IMR-90 (cell line): ENCODE results near the gene ALDH1A1. TPM values are rescaled to one million over a fixed set of nuclear protein-coding genes. Genes with fewer than 3 reads are reported as not detected.

Source experiments
- ATAC-seq: fragments of 200-7000 bp; cut with Tn5 transposase; 2 replicates; pipeline ENCODE4 v1.9.1; 2020; ENCODE audit warnings: low read depth, mild to moderate bottlenecking, moderate library complexity
- BruUV-seq: library from RNA; stranded (reverse); fragments of 400-500 nt; replicated peaks from 2 replicates; lab custom pipeline; 2021; lab: Mats Ljungman, UMichigan
- CTCF ChIA-PET: fragments of 300-600 bp; formaldehyde crosslinking; extraction: SDS; loops from one replicate; lab custom pipeline; 2021; ENCODE audit warnings: antibody characterized with exemption; lab: Yijun Ruan, JAX
- POLR2A ChIA-PET: fragments of 300-600 bp; sonication (Branson Sonifier 250); formaldehyde crosslinking; loops from one replicate; lab custom pipeline; 2022; ENCODE audit warnings: antibody characterized with exemption; ENCODE audit not compliant: unreplicated experiment; lab: Charles Lee
- DNase-seq: peaks from one replicate; pipeline ENCODE4 v3.0.0; 2013
- H2AFZ ChIP-seq: replicated peaks from 2 replicates; pipeline ENCODE3; 2013; ENCODE audit warnings: low read length, mild to moderate bottlenecking; ENCODE audit not compliant: poor library complexity
- H2AK5ac ChIP-seq: 2 replicates; pipeline ENCODE4 v1.6.1; 2013; ENCODE audit warnings: low read depth, low read length, inconsistent platforms
- H2AK9ac ChIP-seq: replicated peaks from 2 replicates; pipeline ENCODE3; 2013; ENCODE audit warnings: mild to moderate bottlenecking, low read depth, low read length, moderate library complexity; ENCODE audit not compliant: poor library complexity
- H2BK120ac ChIP-seq: 2 replicates; pipeline ENCODE4 v1.6.1; 2013; ENCODE audit warnings: low read depth, low read length, inconsistent platforms
- H2BK15ac ChIP-seq: 3 replicates; pipeline ENCODE4 v1.6.1; 2013; ENCODE audit warnings: low read depth, low read length, inconsistent platforms
- H2BK20ac ChIP-seq: 2 replicates; pipeline ENCODE4 v1.6.1; 2013; ENCODE audit warnings: low read depth, mild to moderate bottlenecking, inconsistent platforms, low read length, moderate library complexity
- H2BK5ac ChIP-seq: 2 replicates; pipeline ENCODE4 v1.6.1; 2013; ENCODE audit warnings: mild to moderate bottlenecking, low read depth, low read length, inconsistent platforms; ENCODE audit not compliant: poor library complexity, severe bottlenecking
- H3K14ac ChIP-seq: replicated peaks from 2 replicates; pipeline ENCODE4 v1.6.1; 2013; ENCODE audit warnings: low read depth, low read length, inconsistent platforms
- H3K18ac ChIP-seq: 2 replicates; pipeline ENCODE4 v1.6.1; 2013; ENCODE audit warnings: low read depth, low read length, control low read depth
- H3K23ac ChIP-seq: 2 replicates; pipeline ENCODE4 v1.6.1; 2013; ENCODE audit warnings: low read depth, low read length, inconsistent platforms
- H3K27ac ChIP-seq: 2 replicates; pipeline ENCODE4 v1.5.1; 2013; ENCODE audit warnings: mild to moderate bottlenecking, control low read depth, low read length; ENCODE audit not compliant: insufficient read depth
- H3K27me3 ChIP-seq: 2 replicates; pipeline ENCODE4 v1.6.1; 2013; ENCODE audit warnings: low read length; ENCODE audit not compliant: control insufficient read depth, insufficient read depth
- H3K36me3 ChIP-seq: 2 replicates; pipeline ENCODE4 v1.6.1; 2013; ENCODE audit warnings: low read length, mixed read lengths; ENCODE audit not compliant: control insufficient read depth, insufficient read depth
- H3K4ac ChIP-seq: 2 replicates; pipeline ENCODE4 v1.6.1; 2013; ENCODE audit warnings: low read depth, low read length, inconsistent platforms
- H3K4me1 ChIP-seq: 2 replicates; pipeline ENCODE4 v1.6.1; 2013; ENCODE audit warnings: low read length, mixed read lengths; ENCODE audit not compliant: control insufficient read depth, insufficient read depth
- H3K4me2 ChIP-seq: 2 replicates; pipeline ENCODE4 v1.6.1; 2013; ENCODE audit warnings: low read depth, mild to moderate bottlenecking, control low read depth, low read length, moderate library complexity
- H3K4me3 ChIP-seq: 2 replicates; pipeline ENCODE4 v1.5.1; 2013; ENCODE audit warnings: low read depth, mild to moderate bottlenecking, control low read depth, low read length, moderate library complexity; ENCODE audit not compliant: insufficient read depth
- H3K56ac ChIP-seq: 2 replicates; pipeline ENCODE4 v1.6.1; 2013; ENCODE audit warnings: low read length, inconsistent platforms; ENCODE audit not compliant: insufficient read depth; ENCODE audit errors: extremely low read depth
- H3K79me1 ChIP-seq, 2 experiments: 2 replicates each; pipeline ENCODE4 v1.6.1; 2013; ENCODE audit warnings: low read length in 2 of 2, inconsistent platforms in 1 of 2, low read depth in 1 of 2
- H3K9ac ChIP-seq: 2 replicates; pipeline ENCODE4 v1.6.1; 2013; ENCODE audit warnings: low read depth, low read length, control low read depth
- H3K9me1 ChIP-seq: 2 replicates; pipeline ENCODE4 v1.6.1; 2013; ENCODE audit warnings: low read length, inconsistent platforms; ENCODE audit not compliant: insufficient read depth
- H3K9me3 ChIP-seq: 2 replicates; pipeline ENCODE4 v1.6.1; 2013; ENCODE audit warnings: low read length; ENCODE audit not compliant: control insufficient read depth, insufficient read depth
- H4K20me1 ChIP-seq: 2 replicates; pipeline ENCODE4 v1.6.1; 2013; ENCODE audit warnings: low read length, inconsistent platforms; ENCODE audit not compliant: insufficient read depth
- H4K5ac ChIP-seq: 2 replicates; pipeline ENCODE4 v1.6.1; 2013; ENCODE audit warnings: mild to moderate bottlenecking, low read depth, low read length, control low read depth
- H4K8ac ChIP-seq, 2 experiments: 2 replicates each; pipeline ENCODE4 v1.6.1; 2013; ENCODE audit warnings: low read depth in 2 of 2, low read length in 2 of 2, control low read depth in 1 of 2, inconsistent platforms in 1 of 2
- H4K91ac ChIP-seq: 2 replicates; pipeline ENCODE4 v1.6.1; 2013; ENCODE audit warnings: low read depth, low read length, inconsistent platforms; ENCODE audit not compliant: insufficient read depth
- CHD1 ChIP-seq: IDR thresholded peaks from 2 replicates; pipeline ENCODE4 v1.6.1; 2012; ENCODE audit warnings: low read depth, low read length, improper control_type of control experiment
- ELK1 ChIP-seq: fragments of 150-350 bp; IDR thresholded peaks from 2 replicates; pipeline ENCODE4 v1.6.1; 2016; ENCODE audit warnings: low read depth, mild to moderate bottlenecking, low read length, moderate library complexity, borderline replicate concordance
- MAFK ChIP-seq: IDR thresholded peaks from 2 replicates; pipeline ENCODE4 v1.6.1; 2012; ENCODE audit warnings: low read depth, low read length, improper control_type of control experiment
- WGBS, 2 experiments: methylation state at CpG; one replicate each; pipeline versions ENCODE4 v1.1.5 to v1.1.7; 2013; ENCODE audit warnings: missing lambda C conversion rate in 2 of 2; ENCODE audit not compliant: insufficient read length in 1 of 2; ENCODE audit errors: extremely low coverage in 2 of 2; 5-methylcytosine and 5-hydroxymethylcytosine counted together
- dilution Hi-C: fragments of 300-500 bp; cut with HindIII; formaldehyde crosslinking; loops from one replicate; pipeline ENCODE4 v1.14.3; 2018; ENCODE audit warnings: low sequenced_read_pairs; ENCODE audit not compliant: unreplicated experiment
- in situ Hi-C: fragments of 300-500 bp; cut with MboI; formaldehyde crosslinking; loops from 3 replicates; pipeline ENCODE4 v1.14.3; 2019; ENCODE audit warnings: low sequenced_read_pairs, inconsistent platforms, mixed read lengths
- intact Hi-C: fragments of 100-400 bp; cut with micrococcal nuclease; formaldehyde crosslinking; loops from 2 replicates; pipeline ENCODE4 v1.10.0; 2022
- polyA plus RNA-seq, 3 experiments: library from polyadenylated mRNA; depleted of rRNA; stranded (reverse); fragments of >200 nt; gene quantifications; 2 replicates each; pipeline ENCODE4 v1.2.3, GENCODE V29; 2012; ENCODE audit warnings: low replicate concordance in 1 of 3
- total RNA-seq: library from RNA; depleted of rRNA; stranded (reverse); fragments of >200 nt; gene quantifications from 2 replicates; pipeline ENCODE4 v1.2.3, GENCODE V29; 2012
- TF ChIP-seq, protein P1 (sequence below): fragments of 150-350 bp; IDR thresholded peaks from 2 replicates; pipeline ENCODE4 v1.6.1; 2017; ENCODE audit warnings: mild to moderate bottlenecking, antibody characterized with exemption, low read length, low read depth
- TF ChIP-seq, protein P2 (sequence below): conservative IDR thresholded peaks from 2 replicates; pipeline ENCODE4 v1.5.1; 2012; ENCODE audit warnings: mild to moderate bottlenecking, low read depth, low read length, improper control_type of control experiment

ALDH1A1 gene
- total and polyA plus RNA-seq, 2 of the 4 experiments (the other 2 are of a cell fraction), result not detected

GRCh38 chr9:72985746-72986145 lies 32.9 kb upstream of the ALDH1A1 start (continued):
- TF ChIP-seq, protein P1, sequence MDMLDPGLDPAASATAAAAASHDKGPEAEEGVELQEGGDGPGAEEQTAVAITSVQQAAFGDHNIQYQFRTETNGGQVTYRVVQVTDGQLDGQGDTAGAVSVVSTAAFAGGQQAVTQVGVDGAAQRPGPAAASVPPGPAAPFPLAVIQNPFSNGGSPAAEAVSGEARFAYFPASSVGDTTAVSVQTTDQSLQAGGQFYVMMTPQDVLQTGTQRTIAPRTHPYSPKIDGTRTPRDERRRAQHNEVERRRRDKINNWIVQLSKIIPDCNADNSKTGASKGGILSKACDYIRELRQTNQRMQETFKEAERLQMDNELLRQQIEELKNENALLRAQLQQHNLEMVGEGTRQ, result no peak
- no peak for TF ChIP-seq CHD1
- TF ChIP-seq ELK1, result no peak
- TF ChIP-seq MAFK, result no peak

DNA sequence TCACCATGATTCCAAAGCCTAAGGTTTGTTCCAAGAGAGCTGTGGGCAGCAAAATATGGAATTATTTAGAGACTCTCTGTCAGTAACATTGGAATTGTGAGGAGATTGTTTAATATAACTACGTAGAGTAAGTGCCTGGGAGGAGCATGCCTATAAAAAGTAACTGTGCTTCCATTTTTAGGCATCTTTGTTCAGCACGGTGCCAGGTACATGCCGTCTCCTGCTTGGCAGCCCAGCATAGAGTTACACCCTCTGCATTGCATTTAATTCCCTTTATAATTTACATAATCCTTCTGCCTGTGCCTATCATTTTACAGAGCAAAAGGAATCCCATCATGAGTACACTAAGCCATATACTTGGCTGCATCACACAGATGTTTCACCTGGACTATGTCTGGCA lies 32.1 kb upstream of the ALDH1A1 start:
- H4K20me1 ChIP-seq, result no peaks in the 10 kb centered on the region
- H3K9ac ChIP-seq, result no peak overlapping the region
- H4K8ac ChIP-seq, result no peak overlapping the region
- no peaks in the 10 kb centered on the region for H3K9me3 ChIP-seq
- H2BK120ac ChIP-seq, result no peak overlapping the region
- H3K4me3 ChIP-seq, result no peak overlapping the region
- no peak overlapping the region for H4K5ac ChIP-seq
- H3K14ac ChIP-seq, result no peak overlapping the region
- intact Hi-C loops, result loop anchor here (10.0 kb wide), 1 partner anchor 750 kb away; no protein-coding TSS in a partner anchor
- no peak overlapping the region for H2AFZ ChIP-seq
- dilution Hi-C loops, result no loop called here
- BruUV-seq, result no TSS peak
- H3K79me1 ChIP-seq, result no peaks in the 10 kb centered on the region
- H3K4ac ChIP-seq, result no peak overlapping the region
- no peak overlapping the region for H2AK5ac ChIP-seq
- DNase-seq (no peak), ATAC-seq (no peak)
- H2AK9ac ChIP-seq, result no peak overlapping the region
- no peak overlapping the region for H2BK20ac ChIP-seq
- H3K23ac ChIP-seq, result no peak overlapping the region
- no CpG with 5 or more reads among the region's 3 CpGs for WGBS, 2 experiments
- TF ChIP-seq, protein P2, sequence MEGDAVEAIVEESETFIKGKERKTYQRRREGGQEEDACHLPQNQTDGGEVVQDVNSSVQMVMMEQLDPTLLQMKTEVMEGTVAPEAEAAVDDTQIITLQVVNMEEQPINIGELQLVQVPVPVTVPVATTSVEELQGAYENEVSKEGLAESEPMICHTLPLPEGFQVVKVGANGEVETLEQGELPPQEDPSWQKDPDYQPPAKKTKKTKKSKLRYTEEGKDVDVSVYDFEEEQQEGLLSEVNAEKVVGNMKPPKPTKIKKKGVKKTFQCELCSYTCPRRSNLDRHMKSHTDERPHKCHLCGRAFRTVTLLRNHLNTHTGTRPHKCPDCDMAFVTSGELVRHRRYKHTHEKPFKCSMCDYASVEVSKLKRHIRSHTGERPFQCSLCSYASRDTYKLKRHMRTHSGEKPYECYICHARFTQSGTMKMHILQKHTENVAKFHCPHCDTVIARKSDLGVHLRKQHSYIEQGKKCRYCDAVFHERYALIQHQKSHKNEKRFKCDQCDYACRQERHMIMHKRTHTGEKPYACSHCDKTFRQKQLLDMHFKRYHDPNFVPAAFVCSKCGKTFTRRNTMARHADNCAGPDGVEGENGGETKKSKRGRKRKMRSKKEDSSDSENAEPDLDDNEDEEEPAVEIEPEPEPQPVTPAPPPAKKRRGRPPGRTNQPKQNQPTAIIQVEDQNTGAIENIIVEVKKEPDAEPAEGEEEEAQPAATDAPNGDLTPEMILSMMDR, result no peak
- ChIA-PET POLR2A (no interaction called here), CTCF (no interaction called here)
- H2BK15ac ChIP-seq, result no peak overlapping the region
- H3K27ac ChIP-seq, result no peak overlapping the region
- H4K91ac ChIP-seq, result no peak overlapping the region
- no peak overlapping the region for H3K56ac ChIP-seq
- no peak overlapping the region for H2BK5ac ChIP-seq
- in situ Hi-C loops, result no loop called here
- H3K27me3 ChIP-seq, result no peaks in the 10 kb centered on the region
- H3K36me3 ChIP-seq, result no peaks in the 10 kb centered on the region
- no peak overlapping the region for H3K18ac ChIP-seq
- no peaks in the 10 kb centered on the region for H3K4me1 ChIP-seq
- no peaks in the 10 kb centered on the region for H3K9me1 ChIP-seq
- no peak overlapping the region for H3K4me2 ChIP-seq
